ENCODE data around the gene DDX49. TPM values are rescaled to one million over a fixed set of nuclear protein-coding genes. Genes with fewer than 3 reads are reported as not detected.
A peak's percentile ranks its signal among the peaks of the same experiment; 100 is the strongest.

The DDX49 gene
- total and polyA plus RNA-seq, 9 of the 15 experiments (the other 6 are each of a cell fraction or from before 2014, with no cell fraction given), result 1.1 to 113 (median 45.7) TPM

DNA sequence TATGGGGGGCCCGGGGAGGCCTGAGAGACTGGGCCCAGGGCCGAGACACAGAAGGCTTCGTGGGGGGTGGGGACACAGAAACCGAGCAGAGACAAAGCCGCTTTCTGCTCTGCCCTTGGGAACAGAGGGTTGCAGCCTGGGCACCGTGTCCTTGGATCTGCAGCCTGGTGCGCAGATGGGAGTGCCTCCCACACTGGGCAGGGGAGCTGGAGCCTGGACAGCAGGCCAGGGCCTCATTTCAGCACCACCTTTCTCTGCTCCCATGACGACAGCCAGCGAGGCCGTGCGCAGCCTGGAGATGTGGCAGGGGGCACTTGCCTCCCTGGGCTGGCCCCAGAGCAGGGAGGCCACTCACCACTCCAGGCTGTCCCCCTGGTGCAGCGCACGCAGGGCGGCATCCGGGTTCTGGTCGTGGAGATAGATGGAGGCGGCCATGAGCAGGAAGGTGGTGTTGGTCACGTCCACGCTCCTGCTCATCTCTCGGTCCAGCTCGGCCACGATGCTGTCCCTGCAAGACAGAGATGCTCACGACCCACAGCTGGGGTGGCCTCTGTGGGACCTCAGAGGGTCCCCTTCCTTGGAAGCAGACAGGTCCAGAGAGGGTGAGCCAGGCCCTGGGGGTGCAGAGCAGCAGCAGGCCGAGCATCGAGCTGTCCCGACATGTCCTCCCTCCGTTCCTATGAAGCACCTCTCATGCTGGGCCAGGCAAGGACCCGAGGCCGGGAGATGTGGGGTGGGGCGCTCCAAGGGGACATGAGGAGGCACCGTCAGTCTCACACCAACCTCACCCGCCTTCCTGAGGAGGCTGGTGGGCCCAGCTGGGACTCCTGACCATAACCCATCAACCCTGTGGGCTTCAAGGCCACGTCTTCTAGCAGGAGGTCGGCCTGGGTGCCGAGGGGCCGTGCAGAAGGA, 12.7 kb upstream of the DDX49 start:
- Histone ChIP-seq H3K4me3 (no peak overlapping the region), H3K36me3 (ENCODE audit: control insufficient read depth, insufficient read depth, low read length) (peaks cover 70% of the 10 kb centered on the region; the same call in 2 of the 3 replicates), H3K4me2 (ENCODE audit: insufficient read depth, low read length) (no peak overlapping the region), H3K9me1 (ENCODE audit: control insufficient read depth, insufficient read depth, low read length) (no peaks in the 10 kb centered on the region), H3K9me3 (replicated peaks; ENCODE audit: control insufficient read depth, insufficient read depth, low read depth, low read length) (no peaks in the 10 kb centered on the region), H3K9ac (ENCODE audit: insufficient read depth in 1 of 2, low read depth in 2 of 2, low read length in 2 of 2) (peak overlapping the region in 1 of 2 experiments; percentile 36; a peak in 1 of 4 replicates), H3K79me2 (ENCODE audit: control insufficient read depth, insufficient read depth, low read length) (no peaks in the 10 kb centered on the region), H4K20me1 (replicated peaks; ENCODE audit: control insufficient read depth, insufficient read depth, low read length) (0 out of 2 replicates have a peak, but pooled peaks cover 5% of the 10 kb centered on the region), H3K27ac (ENCODE audit: extremely low read depth, low read depth, low read length) (no peak overlapping the region), H3K4me1 (replicated peaks in 1 of 2; ENCODE audit: control insufficient read depth in 2 of 2, insufficient read depth in 2 of 2, low read length in 2 of 2) (peaks cover 0 to 50% of the 10 kb centered on the region in 2 experiments; a peak in 2 of 5 replicates), H2AFZ (ENCODE audit: low read depth, low read length) (no peak overlapping the region), H3K27me3 (ENCODE audit: control insufficient read depth in 2 of 2, insufficient read depth in 2 of 2, low read length in 2 of 2) (no peaks in the 10 kb centered on the region)
- ChIA-PET CTCF (ENCODE audit: low intra/inter-chr PET ratio) (no interaction called here), POLR2A (interaction anchor here (0.6 to 4.4 kb wide), 3 partner anchors 11 to 40 kb away, joined by 3 to 37 read pairs (median 3); partner anchors contain the start of genes CERS1, COPE and DDX49)
- TF ChIP-seq SIN3A (IDR thresholded peaks at IDR 0.05; ENCODE audit: borderline replicate concordance in 2 of 2, control insufficient read depth in 1 of 2, low read depth in 2 of 2, low read length in 2 of 2) (no peak), SNRNP70 (optimal IDR thresholded peaks at IDR 0.05; ENCODE audit: low read depth, low read length) (no peak), KLF13 (tag; IDR thresholded peaks at IDR 0.05; ENCODE audit: borderline replicate concordance, low read depth) (no peak), POLR2G (IDR thresholded peaks at IDR 0.05; ENCODE audit: low read depth, low read length) (peak; percentile 58), RBM22 (IDR thresholded peaks at IDR 0.05; ENCODE audit: low read depth, low read length, poor library complexity, severe bottlenecking) (peak; percentile 34), DNMT1 (IDR thresholded peaks at IDR 0.05) (no peak), ZNF444 (CRISPR knock-in tag; IDR thresholded peaks at IDR 0.05) (no peak)
- TF ChIP-seq, protein P1, sequence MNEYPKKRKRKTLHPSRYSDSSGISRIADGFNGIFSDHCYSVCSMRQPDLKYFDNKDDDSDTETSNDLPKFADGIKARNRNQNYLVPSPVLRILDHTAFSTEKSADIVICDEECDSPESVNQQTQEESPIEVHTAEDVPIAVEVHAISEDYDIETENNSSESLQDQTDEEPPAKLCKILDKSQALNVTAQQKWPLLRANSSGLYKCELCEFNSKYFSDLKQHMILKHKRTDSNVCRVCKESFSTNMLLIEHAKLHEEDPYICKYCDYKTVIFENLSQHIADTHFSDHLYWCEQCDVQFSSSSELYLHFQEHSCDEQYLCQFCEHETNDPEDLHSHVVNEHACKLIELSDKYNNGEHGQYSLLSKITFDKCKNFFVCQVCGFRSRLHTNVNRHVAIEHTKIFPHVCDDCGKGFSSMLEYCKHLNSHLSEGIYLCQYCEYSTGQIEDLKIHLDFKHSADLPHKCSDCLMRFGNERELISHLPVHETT (CRISPR knock-in tag; conservative IDR thresholded peaks at IDR 0.05 in 1 of 2, IDR thresholded peaks at IDR 0.05 in 1 of 2), result no peak
- DNase-seq (ENCODE audit: extremely low read depth in 1 of 4, low spot score in 3 of 4), result no peak
- ATAC-seq, result no peak
- no TSS peak for BruUV-seq (replicated peaks)
- no peak for FAIRE-seq
- in situ Hi-C loops (cut with MboI) (no loop called here), intact Hi-C loops (cut with micrococcal nuclease) (no loop called here)
- WGBS (ENCODE audit: insufficient coverage, low coverage, missing lambda C conversion rate), result 89% methylated on average over 31 of the region's 36 CpGs

Data from K562 (cell line).